ENCODE results near the gene CDKL5.

Gene CDKL5

GRCh38 chrX:18647621-18648020 is 222.2 kb downstream of the CDKL5 start:
- DNase-seq (ENCODE audit: low read depth in 2 of 2): no peak

GRCh38 chrX:18649498-18649951 is 224.1 kb downstream of the CDKL5 start:
- DNase-seq (ENCODE audit: low read depth in 2 of 2): no peak

- no peak for DNase-seq (ENCODE audit: low read depth in 2 of 2)
Measured at GRCh38 chrX:18650662-18651061, 225.3 kb downstream of the CDKL5 start.

DNA sequence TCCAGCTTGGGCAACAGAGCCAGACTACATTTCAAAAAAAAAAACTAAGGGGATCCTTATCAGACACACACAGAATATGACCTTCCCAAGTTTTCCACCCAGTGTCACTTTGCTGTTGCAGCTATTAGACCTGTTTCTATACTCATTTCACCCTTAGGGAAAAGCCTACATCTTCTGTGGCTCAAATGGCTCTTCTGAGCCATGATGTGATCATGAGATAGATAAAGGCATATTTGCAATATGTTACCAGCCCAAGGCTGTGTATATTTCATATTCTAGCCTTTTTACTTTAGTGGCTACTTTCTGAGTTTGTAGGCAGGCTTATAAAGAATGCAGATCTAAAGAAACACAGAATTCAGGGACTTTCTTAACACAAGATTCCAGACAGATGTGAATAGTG is 227.2 kb downstream of the CDKL5 start:
- no peak for DNase-seq (ENCODE audit: low read depth in 2 of 2)

DNA sequence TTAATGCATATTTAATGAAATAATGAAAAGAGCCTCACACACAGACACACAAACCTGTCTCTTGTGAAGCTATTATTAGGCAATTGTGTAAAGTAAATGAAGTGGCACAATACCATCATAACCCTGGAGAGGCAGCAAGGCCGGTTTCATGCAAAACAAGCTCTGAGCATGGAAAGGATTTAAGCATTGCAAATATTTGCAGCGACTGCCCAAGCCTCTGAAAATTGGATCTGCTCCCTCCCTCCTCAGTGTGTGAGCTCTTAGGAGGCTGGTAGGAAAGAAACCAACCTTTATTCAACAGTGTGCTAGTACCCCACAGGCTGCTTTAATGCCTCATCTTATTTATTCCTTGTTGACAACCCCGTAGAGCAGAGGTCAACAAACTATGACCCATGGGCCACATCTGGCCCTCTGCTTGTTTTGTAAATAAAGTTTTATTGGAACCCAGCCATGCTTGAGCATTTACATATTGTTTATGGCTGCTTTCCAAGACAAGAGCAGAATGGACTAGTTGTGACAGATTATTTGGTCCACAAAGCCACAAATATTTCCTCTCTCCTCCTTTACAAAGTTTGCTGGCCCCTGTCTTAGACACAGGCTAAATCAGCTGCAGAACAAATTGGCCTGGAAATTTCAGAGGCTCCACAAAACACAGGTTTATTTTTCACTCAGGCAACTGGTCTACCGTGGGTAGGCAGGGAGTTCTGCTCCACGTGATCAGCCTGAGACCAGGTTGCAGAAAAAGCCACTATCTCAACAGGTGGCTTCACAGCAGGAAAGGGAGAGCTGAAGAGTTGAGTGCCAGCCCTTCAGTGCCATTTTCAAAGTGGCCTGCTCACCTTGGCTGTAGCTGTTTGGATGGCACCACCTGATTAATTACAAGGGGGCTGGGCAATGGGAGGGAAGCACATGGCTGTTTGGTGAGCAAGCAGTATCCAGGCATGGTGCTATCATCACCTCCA is 229.7 kb downstream of the CDKL5 start:
- DNase-seq (ENCODE audit: low read depth in 2 of 2): no peak

DNA sequence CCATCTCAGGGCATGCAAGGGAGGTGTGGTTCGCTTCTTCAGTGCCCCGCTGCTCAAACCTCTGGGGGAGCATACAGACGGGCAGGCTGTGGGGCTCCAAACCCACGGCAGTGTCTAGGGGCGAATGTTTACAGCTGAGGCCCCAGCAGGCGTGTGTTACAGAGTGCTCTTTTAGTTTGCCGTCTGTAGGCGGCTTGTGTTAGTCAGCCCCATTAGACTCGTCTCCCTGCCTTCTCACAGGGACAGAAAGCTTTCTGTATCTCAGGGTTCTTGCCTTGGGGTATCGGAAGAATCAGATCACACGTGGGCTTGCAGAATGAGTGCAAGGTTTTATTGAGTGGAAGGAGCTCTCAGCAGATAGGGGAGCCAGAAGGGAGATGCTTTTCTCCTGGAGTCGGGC is 235.9 kb downstream of the CDKL5 start:
- DNase-seq (ENCODE audit: low read depth in 2 of 2): no peak

DNA sequence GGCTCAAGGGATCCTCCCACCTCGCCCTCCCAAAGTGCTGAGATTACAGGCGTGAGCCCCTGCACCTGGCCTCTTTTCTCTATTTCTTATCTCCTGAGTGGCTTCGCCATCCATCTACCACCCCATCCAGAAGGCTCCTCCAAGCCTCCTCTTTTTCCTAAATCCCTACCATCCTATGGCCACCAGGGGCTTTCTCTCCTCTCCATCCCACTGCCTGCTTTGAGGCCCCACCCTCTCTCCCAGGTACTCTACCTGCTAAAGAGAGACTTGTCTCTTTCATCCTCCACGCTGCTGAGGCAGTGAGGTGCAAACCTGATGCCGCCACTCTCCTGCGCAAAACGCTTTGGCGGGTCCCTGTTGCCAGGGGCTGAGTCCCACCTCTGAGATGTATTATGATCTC is 239.5 kb downstream of the CDKL5 start:
- no peak for DNase-seq (ENCODE audit: low read depth in 2 of 2)

DNA sequence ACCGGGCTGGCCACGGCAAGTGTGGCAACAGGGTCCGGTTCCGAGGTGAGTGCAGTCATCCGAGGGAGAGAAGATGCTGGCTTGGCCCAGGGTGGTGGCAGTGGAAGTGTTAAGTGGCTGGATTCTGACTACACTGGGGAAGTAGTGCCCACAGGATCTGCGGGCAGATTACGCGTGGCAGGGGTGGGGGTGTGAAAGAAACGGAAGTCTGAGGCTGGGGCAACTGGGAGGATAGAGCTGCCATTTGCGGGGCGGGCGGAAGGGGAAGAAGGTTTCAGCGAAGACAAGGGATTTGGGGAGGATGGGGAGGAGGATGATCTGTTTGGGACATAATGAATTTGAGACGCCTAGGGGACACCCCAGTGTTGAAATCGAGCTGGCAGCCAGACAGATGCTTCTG is 241.2 kb downstream of the CDKL5 start:
- DNase-seq (ENCODE audit: low read depth in 2 of 2): no peak

DNA sequence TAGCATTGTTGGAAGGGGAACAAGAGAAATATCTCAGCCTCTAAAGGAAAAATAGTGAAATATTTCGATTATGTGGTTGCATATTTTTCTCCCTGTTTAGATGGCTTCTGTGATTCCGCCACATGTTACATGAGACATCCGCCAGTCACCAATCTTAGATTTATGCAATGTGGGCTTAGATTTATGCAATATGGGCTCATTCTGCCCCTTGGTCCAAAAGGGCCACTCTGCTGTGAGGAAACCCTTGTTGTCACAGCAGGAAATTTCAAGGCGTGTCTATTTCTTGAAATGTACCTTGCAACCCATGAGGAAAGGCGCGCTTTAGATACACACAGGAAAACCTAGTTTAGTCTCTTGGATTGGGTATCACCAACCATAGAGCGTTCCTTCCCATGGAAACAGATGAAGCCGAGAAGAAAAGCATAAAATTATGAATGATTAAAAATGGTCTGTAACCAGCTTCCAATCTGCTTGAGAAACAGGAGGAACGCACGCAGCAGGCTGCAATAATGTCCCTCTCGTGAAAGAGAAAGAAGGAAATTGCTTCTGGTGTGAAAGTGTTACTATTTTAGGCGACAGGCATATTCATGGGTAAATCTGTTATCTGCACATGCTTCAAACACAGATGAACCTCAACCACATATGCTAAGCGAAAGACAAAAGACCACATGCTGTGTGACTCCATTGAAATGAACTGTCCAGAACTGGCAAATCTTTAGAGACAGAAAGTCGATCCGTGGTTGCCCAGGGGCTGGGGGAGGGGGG is 242.8 kb downstream of the CDKL5 start:
- no peak for DNase-seq (ENCODE audit: low read depth in 2 of 2)

GRCh38 chrX:18672008-18672407 is 246.6 kb downstream of the CDKL5 start, which contains the start of gene RS1:
TSS of gene RS1 (minus strand) at chrX:18672108. CDS start at chrX:18672068, 40 bp downstream.
- no peak for DNase-seq (ENCODE audit: low read depth in 2 of 2)

DNA sequence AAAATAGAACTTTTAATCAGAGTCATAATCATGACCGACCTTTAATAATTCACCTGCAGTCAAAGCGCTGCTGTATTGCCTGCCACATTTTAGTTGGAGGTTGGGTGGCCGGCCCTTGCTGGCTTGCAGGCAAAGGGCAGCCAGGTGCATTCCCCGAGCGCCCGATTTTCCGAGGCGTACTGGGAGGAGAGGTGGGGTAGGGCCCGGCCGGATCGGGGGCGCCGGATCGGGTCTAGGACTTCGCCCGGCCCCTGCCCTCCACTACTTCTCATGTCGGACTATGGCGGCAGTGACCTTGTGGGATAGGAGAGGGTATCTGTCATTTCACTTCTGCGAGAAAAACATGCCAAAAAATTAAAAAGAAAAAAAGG is 249.0 kb downstream of the CDKL5 start:
- peak in 1 of 2 donors; percentile 0 for DNase-seq (ENCODE audit: low read depth in 2 of 2)

DNA sequence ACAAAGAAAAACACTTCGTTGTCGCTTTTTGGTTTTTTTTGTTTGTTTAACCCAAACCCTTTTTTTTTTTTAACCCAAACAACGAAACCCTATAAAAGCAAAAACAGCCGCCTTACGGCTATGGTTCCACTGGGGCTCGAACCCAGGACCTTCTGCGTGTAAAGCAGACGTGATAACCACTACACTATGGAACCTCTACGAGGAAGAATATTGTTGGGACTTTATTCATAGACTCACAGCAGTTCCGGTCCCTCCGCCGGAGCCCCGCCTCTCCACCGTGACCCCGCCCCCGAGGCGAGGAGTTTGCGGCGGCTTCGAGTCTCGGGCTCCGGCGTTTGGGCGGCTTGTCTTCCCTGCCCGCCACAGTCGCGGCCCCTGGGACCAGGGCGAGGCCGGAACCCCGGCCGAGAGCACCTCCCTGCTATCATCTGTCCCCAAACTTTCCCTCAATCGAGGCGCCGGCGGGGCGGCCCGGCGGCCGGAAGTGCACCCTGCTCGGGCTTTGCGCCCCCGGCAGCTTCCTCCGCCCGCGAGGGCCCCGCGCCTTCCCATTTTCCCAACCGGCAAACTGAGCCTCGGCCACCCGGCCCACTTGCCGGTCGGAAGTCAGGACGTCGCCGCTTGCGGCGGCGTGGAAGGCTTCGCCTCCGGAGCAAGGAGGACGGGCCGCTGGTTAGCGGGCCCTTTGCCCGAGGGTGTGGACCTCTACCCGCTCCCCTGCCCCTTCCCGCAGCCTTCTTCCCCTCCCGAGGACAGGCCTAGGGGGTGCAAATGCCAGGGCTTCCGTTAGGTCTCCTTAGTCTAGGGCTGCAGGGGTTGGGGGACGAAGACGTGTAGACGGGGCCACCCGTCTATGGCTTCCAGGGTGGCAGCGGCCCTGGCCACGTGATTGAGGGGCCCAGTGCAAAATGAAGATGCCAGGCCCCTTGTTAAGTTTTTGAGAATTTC is 249.7 kb downstream of the CDKL5 start:
- DNase-seq (ENCODE audit: low read depth in 2 of 2): peak; percentile 48 to 54

- no peak for DNase-seq (ENCODE audit: low read depth in 2 of 2)
Measured at GRCh38 chrX:18676050-18676449, 250.6 kb downstream of the CDKL5 start.

DNA sequence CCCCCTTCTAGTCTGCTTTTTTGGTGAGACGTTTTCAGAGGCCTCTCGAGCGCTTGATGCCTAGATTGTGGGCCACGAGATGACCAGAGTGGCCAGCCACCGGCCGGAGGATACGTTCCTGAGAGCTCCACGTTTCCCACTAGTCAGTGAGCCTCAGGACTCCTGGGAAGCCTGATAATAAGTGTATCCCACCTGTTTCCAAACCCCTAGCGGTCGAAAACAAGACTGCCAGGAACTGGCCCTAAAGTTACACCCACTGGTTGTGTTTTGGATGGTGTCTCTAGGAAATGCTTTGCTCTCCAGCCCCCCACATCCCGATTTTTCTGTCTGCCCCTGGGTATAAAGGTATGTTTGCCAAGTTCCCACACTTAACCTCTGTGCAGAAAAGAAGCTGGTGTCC is 251.1 kb downstream of the CDKL5 start:
- no peak for DNase-seq (ENCODE audit: low read depth in 2 of 2)

- DNase-seq (ENCODE audit: low read depth in 2 of 2): no peak
Measured at GRCh38 chrX:18677161-18677869, 251.9 kb downstream of the CDKL5 start.

DNA sequence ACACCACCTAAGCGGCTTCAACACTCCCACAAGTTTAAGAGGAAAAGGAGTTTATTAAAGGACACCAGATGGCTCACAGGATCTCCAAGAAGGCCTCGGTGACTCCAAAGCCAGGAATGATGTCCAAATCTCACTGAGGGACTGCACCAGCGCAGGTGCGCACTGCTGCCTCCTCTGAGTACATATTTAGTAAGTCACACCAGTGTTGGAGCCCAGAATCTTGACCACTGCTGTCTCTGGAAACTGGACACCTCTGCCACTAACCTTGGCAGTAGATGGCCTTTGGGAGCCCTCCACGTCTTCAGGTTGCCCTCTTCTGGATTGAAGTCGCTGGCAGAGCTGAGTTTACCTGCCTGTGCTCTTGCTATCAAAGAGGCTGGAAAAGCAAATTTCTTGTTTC is 256.6 kb downstream of the CDKL5 start:
- DNase-seq (ENCODE audit: low read depth in 2 of 2): no peak

- no peak for DNase-seq (ENCODE audit: low read depth in 2 of 2)
Measured at GRCh38 chrX:18682979-18683387, 257.6 kb downstream of the CDKL5 start.

- DNase-seq (ENCODE audit: low read depth in 2 of 2): no peak
Measured at GRCh38 chrX:18687856-18688495, 262.6 kb downstream of the CDKL5 start.

DNA sequence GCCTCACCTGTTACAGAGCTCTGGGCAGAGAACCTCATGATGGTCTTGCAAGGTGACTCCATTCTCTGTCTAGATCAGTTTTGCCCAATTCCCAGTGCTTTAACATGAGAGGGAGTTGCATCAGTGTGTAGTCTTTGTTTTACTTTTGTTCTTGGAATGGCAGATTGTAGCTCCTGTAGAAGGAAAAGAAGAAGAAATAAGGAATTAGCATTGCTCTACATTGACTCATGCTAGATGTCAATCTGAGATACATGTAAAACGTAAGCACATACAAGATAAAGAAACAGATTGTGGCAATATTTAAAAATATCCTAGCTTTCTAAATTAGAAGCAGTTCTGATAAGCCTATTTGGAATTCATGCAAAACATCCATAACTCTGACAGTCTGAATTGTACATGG is 266.0 kb downstream of the CDKL5 start:
- DNase-seq (ENCODE audit: low read depth in 2 of 2): no peak

DNA sequence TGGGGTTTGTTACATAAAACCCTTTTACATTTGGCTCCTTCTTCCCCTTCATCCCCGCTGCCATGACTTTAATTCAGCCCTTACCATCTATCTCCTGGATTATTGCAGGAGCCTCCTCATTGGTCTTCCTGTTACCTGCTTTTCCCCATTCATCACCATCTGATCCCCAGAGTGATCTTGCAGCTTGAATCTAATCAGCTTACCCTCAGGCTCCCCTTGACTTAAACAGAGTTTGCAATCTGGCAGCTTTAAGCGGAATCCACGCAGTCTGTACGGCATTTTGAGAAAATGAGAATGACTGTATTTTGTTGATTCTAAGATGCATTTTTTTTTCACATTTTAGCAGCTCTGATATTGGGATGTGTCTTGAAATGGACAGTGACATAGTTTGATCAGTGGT is 267.1 kb downstream of the CDKL5 start:
- DNase-seq (ENCODE audit: low read depth in 2 of 2): no peak

Measured in activated CD8-positive, alpha-beta memory T cell treated with anti-CD3 and anti-CD28 coated beads for 4 hours (primary cell).